Measurements from ENCODE around the gene CIITA.
A peak's percentile ranks its signal among the peaks of the same experiment; 100 is the strongest.

CIITA gene

DNA sequence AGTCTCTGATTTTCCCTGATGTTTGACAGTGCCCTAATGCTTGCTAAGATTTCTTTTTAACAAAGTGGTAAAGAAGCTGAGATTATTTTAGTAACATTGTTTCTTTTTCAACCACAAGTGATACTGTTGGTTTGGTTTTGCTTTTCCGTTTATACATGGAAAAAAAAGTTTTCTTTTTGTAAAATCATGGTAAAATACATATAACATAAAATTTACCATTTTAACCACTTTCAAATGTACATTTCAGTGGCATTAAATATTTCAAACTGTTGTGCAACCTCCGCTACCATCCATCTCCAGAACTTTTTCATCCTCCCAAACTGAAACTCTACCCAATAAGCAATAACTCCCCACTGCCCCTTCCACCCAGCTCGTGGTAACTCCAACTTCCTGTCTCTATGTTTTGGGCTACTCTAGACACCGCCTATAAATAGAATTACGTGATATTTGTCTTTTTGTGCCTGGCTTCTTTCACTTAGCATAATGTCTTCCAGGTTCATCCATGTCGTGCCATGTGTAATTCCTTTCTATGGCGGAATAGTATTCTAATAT is 4.6 kb downstream of the CIITA start:
- DNase-seq, result no peak

DNA sequence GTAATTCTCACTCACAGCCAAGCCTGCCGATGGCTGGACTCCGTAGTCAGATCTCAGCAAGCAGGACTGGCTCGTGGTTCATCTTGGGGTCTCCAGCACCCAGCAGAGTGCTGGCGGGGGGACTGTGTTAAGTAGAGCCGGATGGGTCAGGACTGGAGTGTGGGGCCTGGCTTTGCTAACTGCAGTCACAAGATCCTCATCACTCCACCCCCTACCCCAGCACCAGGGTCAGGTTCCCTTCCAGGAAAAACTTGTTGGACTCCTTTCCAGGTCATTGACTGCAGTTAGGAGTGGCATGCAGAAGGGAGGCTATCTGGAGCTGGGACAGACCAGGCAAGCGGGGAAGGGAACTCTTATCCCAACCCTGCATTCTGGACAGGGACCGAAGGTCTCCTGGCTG is 6.0 kb downstream of the CIITA start:
- DNase-seq, result no peak

DNA sequence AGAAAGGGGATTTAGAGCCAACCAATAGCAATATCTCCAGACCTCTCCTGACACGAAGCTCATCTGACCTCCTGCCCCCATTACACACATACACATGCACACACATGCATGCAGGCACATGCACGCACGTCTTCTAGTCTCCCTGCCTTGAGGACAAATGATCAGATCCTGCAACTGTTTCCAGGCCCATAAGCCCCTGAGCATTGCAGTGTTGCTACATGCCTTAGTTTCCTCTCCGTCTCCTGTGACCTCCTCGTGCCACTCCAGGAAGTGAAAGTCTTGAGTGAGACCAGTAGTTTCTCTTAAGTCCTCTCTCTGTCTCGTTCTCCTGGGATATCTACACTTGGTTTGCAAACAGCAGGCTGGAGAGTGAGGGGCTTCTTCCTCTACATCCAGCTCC is 8.2 kb downstream of the CIITA start:
- no peak for DNase-seq

DNA sequence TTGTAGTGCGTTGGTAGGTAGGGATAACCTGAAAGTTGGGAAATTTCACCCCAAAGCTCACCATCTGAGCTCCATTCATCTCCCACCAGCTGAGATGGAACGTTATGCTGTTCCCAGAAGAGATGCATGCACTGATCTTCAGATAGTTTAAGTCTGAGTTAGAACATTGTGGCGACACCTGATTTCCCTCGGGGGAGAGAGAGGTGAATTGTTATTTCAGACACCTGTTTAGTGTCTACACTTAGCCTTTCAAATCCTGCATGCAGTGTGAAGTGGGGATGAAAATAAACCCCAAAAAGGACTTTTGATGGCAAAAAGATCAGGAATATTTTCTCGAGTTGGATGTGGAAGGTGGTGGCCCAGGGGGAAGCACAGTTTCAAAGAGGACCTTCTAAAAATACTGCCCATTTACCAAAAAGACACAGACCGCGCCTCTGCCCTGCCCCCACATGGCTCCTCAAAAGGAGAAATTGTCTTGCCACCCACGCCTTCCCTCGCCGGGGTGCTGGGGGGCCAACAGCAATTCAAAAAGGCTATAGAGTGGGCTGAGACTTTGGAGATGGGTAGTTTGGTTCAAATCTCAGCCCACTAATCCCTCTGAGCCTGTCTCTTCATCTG is 11.4 kb downstream of the CIITA start:
- no peak for DNase-seq

DNA sequence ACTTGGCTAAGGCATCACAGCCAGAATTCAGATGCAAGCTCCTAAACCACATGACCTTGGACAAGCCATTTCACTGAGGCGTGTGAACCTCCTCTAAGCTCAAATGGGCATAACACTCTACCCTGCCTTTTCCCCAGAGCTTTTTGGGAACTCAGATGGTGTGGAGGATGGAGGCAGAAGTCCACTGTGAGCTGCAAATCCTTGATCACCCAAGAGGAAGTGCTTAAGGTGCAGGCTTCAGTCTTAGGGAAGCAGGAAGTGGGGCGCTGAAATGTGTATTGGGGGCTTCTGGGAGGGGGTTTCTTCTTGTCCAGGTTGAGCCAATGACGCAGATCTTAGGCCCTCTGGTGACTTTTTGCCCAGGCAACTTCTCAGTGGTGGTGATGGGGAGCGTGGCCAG is 12.9 kb downstream of the CIITA start:
- DNase-seq, result no peak

DNA sequence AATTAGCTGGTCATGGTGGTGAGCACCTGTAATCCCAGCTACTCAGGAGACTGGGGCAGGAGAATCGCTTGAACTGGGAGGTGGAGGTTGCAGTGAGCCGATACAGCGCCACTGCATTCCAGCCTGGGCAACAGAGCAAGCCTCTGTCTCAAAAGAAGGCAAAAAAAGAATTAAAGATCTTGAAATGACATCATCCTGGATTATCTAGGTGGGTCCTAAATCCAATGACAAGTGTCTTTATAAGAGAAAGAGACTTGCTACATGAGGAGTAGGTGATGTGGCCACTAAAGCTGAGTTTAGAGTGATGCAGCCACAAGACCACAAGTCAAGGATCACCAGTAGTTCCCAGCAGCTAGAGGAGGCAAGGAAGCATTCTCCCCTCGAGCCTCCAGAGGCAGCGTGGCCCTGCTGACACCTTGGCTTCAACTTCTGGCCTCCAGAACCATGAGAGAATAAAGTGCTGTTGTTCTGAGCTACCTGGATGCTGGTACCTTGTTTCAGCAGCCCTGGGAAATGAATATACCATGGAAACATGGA is 15.8 kb downstream of the CIITA start:
- no peak for DNase-seq

DNA sequence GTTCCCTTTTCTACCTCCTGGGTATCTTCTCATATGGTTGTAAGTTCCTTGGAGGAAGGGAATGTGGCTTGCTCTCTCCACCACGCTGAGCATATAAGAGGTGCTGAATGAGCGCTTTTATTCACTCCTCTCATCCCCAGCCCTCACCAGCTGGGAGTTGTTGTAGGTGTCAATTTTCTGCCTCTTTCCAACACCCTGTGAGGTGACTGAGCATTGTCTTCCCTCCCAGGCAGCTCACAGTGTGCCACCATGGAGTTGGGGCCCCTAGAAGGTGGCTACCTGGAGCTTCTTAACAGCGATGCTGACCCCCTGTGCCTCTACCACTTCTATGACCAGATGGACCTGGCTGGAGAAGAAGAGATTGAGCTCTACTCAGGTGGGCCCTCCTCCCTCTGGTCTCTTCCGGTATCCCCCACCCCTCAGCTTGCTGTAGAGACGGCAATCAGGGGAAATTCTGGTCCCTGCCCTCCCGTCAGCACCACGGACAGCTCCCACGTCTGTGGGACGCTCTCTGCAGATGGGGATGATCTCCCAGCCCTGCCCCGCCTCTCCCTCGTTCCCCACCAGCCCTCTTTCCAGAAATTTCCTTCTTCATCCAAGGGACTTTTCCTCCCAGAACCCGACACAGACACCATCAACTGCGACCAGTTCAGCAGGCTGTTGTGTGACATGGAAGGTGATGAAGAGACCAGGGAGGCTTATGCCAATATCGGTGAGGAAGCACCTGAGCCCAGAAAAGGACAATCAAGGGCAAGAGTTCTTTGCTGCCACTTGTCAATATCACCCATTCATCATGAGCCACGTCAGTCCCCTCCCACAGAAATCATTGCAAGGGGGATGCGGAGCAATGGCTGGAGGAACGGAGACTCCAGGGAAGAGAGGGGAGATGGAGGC is 18.3 kb downstream of the CIITA start:
- DNase-seq, result no peak

DNA sequence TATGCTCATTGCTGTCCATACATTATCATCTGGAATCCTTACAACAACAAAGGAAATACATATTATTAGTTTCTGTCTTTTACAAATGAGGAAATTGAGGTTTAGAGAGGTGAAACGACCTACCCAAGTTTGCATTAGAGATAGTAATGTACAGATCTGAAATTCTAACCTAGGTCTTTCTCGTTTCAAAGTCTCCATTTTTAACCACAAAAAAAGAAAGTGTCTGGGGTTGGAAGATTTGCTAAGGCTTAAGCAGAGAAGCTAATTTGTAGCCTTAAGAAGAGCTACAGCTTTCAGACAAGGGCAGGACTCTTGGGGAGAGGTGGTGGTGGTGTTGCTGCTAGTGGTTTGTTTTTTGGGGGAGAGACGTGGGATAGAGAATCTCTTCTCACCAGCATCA is 19.2 kb downstream of the CIITA start:
- DNase-seq, result no peak

DNA sequence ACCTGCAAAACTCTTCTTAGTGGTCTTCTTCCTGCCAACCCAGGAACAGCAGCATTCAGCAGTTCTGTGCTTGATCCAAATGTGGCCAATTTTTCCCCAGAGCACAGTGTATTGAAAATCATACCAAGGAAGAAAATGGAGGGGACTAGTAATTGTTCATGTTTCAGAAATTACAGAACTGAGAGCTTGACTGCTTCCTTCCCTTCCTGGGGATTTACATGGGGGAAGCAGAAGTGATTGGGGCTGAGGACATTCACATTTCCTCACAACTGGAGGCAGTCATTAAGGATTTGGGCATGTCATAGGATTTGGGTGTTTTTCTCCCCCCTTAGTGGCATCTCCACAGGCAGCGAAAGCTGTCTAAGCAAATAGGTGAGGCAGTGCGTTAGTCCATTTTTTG is 19.7 kb downstream of the CIITA start:
- no peak for DNase-seq

DNA sequence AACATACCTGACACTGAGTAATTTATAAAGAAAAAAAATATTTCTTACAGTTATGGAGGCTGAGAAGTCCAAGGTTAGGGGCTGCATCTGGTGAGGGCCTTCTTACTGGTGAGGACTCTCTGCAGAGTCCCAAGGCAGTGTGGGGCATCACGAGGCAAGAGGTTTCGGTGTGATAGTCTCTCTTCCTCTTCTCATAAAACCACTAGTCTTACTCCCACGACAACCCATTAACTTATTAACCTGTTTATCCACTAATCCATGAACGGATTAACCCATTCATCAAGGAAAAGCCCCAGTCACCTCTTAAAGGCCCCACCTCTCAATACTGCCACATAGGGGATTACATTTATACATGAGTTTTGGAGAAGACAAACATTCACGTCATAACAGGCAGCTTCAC is 20.1 kb downstream of the CIITA start:
- DNase-seq, result no peak

DNA sequence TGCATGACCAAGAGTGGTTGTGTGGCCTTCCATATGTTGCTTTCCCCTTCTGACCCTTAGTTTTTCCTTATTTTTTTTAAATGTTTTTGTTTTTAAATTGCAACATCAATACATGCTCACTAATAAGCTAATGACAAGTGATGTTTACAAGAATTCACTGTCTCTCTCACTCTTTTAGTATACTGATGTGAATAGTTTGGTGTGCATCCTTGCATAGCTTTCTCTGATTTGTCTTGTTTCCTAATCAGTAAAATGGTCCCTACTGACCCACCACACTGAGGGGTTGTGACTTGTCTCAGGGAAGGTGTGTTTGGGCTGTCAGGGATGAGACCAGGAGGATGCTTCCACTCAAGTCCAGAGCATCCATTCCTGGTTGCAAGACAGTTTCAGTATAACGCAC is 26.0 kb downstream of the CIITA start:
- no peak for DNase-seq

DNA sequence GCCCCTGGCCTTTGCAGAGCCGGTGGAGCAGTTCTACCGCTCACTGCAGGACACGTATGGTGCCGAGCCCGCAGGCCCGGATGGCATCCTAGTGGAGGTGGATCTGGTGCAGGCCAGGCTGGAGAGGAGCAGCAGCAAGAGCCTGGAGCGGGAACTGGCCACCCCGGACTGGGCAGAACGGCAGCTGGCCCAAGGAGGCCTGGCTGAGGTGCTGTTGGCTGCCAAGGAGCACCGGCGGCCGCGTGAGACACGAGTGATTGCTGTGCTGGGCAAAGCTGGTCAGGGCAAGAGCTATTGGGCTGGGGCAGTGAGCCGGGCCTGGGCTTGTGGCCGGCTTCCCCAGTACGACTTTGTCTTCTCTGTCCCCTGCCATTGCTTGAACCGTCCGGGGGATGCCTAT is 29.5 kb downstream of the CIITA start:
- no peak for DNase-seq

DNA sequence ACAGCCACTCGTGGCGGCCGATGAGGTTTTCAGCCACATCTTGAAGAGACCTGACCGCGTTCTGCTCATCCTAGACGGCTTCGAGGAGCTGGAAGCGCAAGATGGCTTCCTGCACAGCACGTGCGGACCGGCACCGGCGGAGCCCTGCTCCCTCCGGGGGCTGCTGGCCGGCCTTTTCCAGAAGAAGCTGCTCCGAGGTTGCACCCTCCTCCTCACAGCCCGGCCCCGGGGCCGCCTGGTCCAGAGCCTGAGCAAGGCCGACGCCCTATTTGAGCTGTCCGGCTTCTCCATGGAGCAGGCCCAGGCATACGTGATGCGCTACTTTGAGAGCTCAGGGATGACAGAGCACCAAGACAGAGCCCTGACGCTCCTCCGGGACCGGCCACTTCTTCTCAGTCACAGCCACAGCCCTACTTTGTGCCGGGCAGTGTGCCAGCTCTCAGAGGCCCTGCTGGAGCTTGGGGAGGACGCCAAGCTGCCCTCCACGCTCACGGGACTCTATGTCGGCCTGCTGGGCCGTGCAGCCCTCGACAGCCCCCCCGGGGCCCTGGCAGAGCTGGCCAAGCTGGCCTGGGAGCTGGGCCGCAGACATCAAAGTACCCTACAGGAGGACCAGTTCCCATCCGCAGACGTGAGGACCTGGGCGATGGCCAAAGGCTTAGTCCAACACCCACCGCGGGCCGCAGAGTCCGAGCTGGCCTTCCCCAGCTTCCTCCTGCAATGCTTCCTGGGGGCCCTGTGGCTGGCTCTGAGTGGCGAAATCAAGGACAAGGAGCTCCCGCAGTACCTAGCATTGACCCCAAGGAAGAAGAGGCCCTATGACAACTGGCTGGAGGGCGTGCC is 30.1 kb downstream of the CIITA start:
- no peak for DNase-seq

DNA sequence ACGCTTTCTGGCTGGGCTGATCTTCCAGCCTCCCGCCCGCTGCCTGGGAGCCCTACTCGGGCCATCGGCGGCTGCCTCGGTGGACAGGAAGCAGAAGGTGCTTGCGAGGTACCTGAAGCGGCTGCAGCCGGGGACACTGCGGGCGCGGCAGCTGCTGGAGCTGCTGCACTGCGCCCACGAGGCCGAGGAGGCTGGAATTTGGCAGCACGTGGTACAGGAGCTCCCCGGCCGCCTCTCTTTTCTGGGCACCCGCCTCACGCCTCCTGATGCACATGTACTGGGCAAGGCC is 30.7 kb downstream of the CIITA start:
- no peak for DNase-seq

DNA sequence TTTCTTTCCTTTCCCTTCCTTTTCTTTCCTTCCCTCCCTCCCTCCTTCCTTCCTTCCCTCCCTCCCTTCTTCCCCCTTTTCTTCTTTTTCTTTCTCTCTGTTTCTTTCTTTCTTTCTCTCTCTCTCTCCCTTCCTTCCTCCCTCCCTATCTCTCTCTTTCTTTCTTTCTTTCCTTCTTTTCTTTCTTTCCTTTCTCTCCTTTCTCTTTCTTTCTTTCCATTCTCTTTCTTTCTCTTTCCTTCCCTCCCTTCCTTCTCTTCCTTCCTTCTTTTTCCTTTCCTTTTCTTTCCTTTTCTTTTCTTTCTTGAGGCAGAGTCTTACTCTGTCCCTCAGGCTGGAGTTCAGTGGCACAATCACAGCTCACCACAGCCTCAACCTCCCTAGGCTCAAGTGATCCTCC is 34.3 kb downstream of the CIITA start:
- DNase-seq, result no peak

DNA sequence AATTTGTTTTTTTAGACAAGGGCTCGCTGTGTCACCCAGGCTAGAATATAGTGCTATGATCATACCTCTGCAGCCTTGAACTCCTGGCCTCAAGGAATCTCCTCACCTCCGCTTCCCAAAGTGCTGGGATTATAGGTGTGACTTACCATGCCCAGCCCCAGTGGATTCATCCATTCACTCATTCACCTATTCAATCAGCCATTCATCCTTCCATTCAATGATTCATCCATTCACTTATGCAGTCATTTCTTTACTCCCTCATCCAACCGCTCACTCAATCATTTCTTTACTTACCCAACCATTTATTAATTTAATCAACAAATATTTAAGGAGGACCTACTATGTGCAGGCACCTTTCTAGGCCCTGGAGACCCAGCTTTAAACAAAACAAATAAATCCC is 39.5 kb downstream of the CIITA start:
- no peak for DNase-seq

DNA sequence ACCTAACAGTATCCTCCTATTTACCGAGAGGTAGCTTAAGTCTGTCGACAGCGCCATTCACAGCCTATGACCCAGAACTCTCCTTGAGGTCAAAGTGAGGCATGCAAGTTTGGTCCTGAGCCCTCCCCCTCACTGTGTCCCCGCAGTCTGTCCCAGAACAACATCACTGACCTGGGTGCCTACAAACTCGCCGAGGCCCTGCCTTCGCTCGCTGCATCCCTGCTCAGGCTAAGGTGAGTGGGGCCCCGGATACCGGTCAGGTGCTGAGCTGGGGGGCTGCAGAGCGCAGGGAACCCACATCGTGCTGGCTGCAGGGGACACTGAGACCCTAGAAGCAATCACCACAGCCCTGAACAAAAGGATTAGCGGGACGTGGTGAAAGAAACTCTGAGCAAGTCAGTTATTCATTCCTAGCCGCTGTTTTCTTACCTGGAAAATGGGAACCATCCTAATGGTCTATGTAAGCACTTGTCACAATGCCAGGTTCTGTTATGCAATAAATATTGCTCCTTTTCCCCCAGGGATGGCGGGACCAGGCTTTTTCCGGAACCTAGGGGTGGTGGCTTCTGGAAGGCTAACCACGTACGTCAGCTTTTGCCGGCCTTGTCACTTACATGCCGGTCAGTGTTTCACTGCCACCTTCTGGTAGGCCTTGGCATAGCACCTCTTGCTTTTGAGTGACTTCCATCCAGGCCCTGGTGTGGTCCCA is 41.4 kb downstream of the CIITA start:
- peak; percentile 62 for DNase-seq

DNA sequence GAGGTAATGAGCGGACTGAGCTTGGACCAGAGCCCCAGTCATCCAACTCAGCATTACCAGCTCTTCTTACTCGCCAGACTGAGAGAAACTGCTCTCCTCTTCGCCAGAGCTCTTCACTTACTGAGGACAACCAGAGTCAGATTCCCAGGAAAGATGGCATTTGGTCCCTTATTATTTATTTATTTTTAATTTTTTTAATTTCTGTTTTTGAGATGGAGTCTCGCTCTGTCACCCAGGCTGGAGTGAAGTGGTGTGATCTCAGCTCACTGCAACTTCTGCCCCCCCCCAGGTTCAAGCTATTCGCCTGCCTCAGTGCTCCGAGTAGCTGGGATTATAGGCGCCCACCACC is 42.0 kb downstream of the CIITA start:
- no peak for DNase-seq

DNA sequence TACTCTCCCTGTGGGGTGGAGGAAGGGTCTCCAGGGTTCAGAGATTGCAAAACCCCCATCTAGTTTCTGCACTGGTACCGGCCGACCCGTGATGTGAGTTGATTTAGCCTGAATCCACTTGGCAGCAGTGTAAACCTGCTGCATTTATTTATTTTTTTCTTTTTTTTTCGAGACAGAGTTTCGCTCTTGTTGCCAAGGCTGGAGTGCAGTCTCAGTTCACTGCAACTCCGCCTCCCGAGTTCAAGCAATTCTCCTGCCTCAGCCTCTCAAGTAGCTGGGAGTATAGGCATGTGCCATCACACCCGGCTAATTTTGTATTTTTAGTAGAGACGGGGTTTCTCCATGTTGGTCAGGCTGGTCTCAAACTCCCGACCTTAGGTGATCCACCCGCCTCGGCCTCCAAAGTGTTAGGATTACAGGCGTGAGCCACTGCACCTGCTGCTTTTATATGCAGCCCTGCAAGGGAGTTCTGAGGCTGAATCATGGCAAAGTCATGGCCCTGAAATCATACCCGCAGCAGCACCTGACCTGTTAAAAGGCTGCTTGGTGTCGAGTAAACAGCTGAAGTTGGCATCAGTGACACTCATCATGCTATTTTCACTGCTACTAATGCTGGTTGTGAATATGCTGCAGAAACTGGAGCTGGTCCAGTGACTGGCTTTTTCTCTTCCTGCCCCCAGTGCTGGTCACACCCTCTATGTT is 43.9 kb downstream of the CIITA start:
- DNase-seq, result no peak

DNA sequence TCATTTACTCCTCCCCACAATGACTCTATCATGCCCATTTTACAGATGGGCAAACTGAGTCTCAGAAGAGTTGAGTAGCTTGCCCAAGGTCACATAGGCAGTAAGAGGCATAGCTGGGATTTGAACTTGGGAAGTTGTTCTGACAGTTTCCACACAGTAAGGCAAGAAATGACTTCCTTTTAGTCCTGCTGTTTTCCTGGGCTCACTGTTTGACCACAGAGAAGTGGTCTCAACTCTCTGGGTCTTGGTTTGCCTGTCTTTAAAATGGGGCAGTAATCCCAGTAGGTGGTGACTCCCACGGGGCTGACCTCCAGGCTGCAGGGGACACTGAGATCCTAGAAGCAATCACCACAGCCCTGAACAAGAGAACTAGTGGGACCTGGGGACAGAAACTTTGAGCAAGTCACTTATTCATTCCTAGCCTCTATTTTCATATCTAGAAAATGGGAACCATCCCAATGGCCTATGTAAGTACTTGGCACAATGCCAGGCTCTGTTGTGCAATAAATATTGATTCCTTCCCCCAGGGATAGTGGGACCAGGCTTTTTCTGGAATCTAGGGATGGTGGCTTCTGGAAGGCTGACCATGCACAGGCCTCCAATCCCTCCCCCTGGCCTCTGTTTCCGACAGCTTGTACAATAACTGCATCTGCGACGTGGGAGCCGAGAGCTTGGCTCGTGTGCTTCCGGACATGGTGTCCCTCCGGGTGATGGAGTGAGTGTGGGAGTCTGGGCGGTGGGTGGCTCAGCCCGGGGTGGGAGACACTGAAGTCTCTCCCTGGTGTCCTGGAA is 44.7 kb downstream of the CIITA start:
- no peak for DNase-seq

Measured in GDM1 (cell line).